ENCODE results near the gene MIB1.
"Not testable (repeated sequence)": the region's sequence is repeated elsewhere in the genome, so short reads cannot be mapped to it uniquely, and the experiment has no call there.

Gene MIB1

DNA sequence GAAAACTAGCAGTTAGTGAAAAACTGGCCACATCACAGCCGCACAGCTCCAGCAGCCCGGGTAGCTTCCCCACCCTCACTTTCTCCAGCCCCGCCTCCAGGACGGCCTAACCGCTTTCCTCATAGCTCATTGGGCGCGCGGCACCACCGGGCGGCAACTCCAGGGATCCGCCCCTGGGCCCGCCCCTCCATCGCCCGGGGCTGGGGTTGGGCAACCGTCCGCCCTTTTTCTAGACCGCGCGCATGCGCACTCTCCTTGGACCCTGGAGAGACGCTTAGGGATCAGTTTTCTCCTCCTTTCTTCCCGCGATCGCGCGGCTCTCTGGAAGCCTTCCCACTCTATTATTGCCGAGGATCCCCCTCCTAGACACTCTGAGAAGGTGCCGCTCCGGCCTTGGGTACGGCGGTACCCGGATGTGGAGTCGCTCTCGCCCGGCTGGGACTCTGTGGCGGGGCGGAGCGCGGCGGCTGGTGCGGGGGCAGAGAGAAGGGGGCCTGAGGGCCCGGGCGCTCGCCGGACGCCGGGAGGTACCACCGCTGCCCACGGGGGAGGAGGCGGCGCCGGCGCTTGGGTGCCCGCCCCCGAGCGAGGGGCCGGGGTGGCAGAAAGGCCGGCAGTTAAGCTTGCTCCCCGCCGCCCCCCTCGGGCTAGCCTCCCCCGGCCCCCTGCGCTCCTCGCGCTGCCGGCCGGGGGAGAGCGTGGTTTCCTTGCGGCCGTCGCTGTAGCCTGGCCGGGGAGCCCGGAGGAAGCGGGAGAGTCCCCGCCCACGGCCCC is at the start of gene MIB1:
MIB1 (plus strand) TSS at position 255 of the 774 bp plus-strand sequence. CDS start 792 bp downstream, outside the sequence.
- DNase-seq, result peak; percentile 90

GRCh38 chr18:21693322-21693721 is 47.3 kb upstream of the MIB1 start:
- DNase-seq, result no peak

DNA sequence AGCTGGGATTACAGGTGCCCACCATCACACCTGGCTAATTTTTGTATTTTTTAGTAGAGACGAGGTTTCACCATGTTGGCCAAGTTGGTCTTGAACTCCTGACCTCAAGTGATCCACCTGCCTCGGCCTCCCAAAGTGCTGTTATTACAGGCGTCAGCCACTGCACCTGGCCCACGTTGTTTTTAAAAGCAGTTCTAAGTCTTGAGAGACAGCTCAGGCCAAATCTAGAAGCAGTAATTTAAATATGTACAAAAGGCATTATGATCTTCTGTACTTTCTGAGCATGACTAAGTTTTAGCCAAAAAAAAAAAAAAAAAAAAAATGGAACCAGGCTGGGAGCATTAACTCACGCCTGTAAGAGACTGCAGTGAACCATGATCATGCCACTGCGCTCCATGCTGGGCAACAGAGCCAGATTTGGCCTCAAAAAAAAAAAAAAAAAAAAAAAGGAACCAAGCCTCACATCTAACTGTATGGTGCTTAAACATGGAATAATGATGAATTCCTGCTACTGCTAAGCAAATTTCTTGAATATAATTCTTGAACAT is 40.0 kb upstream of the MIB1 start:
- DNase-seq, result no peak

DNA sequence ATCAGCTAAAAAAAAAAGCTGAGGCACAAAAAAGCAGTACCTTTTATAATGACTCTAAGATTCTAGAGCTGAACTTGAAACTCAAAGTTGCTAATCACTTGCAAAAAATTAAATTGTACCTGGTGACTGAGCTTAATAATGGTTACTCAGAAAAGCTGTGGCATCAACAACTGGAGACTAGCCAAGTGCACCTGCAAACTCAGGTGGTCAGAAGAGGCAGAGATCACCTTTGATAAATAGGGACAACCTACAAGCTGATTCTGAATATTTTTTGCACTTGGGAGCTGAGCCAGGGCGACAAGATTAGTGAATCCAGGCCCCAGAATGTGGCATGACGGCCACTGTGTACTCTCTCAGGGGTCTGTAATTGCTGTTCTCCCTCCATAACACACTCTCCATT is 39.0 kb upstream of the MIB1 start:
- no peak for DNase-seq

GRCh38 chr18:21702602-21703001 is 38.0 kb upstream of the MIB1 start:
- DNase-seq, result no peak

GRCh38 chr18:21703241-21703820 is 37.3 kb upstream of the MIB1 start:
- DNase-seq, result no peak

DNA sequence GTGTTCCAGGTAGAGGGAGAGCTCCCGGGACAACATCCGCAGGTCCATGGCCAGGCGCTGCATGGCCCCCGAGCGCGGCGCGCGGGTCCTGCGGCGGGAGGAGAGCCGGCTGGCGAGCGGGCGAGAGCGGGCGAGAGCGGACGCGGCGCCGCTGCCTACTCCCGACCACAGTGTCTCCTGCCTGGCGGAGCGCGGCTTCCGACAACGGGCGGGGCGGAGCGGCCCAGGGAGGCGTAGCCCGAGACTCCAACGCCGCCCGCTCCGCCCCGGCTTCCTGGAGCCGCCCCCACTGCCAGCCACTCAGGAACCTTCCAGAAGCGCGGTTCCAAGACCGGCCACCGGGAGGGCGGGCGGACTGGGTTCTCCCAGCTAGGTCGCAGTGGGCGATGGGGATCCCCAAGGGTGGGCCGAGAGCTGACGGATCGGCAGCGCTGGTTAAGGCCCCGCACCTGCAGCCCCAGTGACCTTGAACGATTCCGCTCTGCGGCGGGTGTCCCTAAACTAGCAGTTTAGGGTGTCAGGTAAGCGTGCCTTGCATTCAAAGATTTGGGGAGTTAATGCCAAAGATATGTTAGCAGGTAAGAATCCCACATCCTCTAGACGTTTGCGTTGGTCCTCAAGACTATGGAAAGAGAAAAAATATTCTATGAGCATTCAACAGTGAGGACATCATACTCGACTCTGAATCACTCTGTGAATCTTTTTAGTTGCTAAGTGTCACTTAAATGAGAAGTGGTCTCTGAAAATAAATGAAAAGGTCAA is 35.8 kb upstream of the MIB1 start, which contains the start of gene ABHD3:
ABHD3 (minus strand) TSS at position 172 of the 762 bp plus-strand sequence; CDS start at position 63, 109 bp downstream.
- DNase-seq, result peak; percentile 48

GRCh38 chr18:21706386-21706865 is 34.2 kb upstream of the MIB1 start:
- no peak for DNase-seq

- DNase-seq, result not testable (repeated sequence)
These were observed 33.5 kb upstream of the MIB1 start for GRCh38 chr18:21707130-21707529.

GRCh38 chr18:21714474-21714873 is 26.1 kb upstream of the MIB1 start:
- DNase-seq, result no peak

- DNase-seq, result no peak
These were observed 17.9 kb upstream of the MIB1 start for GRCh38 chr18:21722687-21723086.

GRCh38 chr18:21725201-21725600 is 15.4 kb upstream of the MIB1 start:
- DNase-seq, result no peak

- DNase-seq, result no peak
These were observed 12.9 kb upstream of the MIB1 start for GRCh38 chr18:21727702-21728101.

DNA sequence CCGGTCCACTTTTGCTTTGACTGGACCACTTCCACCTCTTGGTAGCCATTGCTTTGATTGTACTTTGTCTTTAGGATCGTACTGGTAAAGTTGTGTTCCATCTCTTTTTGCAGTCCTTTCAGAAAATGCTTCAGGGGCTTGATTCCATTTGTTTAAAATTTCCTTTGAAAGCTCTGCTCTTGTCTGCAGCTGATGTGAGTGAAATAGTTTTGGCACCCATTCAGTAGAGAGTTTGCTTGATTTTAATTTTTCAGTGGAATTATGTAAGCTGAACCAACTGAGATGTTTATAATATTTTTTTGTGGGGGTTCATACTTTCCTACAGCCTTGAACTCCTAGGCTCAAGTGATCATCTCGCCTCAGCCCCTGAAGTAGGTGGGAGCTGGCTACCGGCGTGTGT is 7.6 kb upstream of the MIB1 start:
- DNase-seq, result no peak

DNA sequence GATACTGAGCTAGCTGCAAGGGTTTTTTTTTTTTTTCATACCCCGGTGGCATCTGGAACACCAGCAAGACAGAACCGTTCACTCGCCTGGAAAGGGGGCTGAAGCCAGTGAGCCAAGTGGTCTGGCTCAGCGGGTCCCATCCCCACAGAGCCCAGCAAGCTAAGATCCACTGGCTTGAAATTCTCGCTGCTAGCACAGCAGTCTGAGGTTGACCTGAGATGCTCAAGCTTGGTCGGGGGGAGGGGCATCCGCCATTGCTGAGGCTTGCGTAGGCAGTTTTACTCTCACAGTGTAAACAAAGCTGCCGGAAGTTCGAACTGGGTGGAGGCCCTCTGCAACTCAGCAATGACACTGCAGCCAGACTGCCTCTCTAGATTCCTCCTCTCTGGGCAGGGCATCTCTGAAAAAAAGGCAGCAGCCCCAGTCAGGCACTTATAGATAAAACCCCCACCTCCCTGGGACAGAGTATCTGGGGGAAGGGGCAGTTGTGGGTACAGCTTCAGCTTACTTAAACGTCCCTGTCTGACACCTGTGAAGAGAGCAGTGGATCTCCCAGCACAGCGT is 5.1 kb upstream of the MIB1 start:
- DNase-seq, result no peak

GRCh38 chr18:21736926-21737325 is 3.7 kb upstream of the MIB1 start:
- DNase-seq, result not testable (repeated sequence)

DNA sequence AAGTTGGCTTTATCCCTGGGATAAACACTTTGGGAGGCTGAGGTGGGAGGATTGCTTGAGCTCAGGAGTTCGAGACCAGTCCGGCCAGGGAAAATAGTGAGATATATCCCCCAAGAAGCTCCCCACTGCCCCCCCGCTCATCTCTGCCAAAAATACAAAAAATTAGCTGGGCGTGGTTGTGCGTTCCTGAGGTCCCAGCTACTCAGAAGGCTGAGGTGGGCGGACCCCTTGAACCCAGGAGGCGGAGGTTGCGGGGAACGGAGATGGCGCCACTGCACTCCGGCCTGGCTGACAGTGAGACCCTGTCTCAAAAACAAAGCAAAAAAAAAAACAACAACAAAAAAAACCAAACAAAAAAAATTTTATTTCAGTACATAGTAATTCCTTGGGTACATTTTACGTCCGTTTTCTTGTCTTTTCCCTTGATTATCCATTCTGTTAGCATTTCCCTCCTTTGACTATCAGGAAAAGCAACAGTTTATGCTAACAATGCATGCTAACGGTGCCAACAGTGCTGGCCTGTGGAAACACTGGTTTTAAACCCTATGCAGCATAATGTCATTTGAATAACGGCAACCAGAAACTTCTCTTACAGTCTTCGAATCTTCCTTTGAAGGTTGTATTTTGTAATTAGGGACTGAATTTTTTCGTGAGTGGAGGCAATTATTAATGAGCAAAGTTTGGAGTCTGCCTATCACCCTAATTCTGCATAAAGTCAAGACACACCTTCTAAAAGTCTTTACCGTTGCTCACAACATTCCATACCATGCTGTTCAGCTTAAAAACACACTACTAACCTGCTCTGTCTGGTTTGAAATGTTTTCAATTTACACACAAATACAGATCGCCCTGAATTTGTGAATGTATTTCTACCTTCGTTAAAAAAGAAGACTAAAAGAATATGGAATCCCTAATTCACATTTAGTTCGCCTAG is 721 bp upstream of the MIB1 start:
- DNase-seq, result no peak

- DNase-seq, result peak; percentile 22
These were observed 645 bp downstream of the MIB1 start for GRCh38 chr18:21741312-21741561.

GRCh38 chr18:21741562-21742314 is 1.1 kb downstream of the MIB1 start:
- no peak for DNase-seq

- no peak for DNase-seq
These were observed 1.7 kb downstream of the MIB1 start for GRCh38 chr18:21742315-21742687.

- DNase-seq, result no peak
These were observed 2.7 kb downstream of the MIB1 start for GRCh38 chr18:21743166-21743832.

Measured in GOT3 (cell line).